BLaER1 treated with 17β-estradiol and CSF1 and Interleukin-3, amounts not matched to agents 10 nM and 100 nM (cell line): ENCODE data around the gene ATG9B.

ENCODE experiments used
- H3K27ac ChIP-seq, 11 experiments: shearing (Covaris generic); formaldehyde crosslinking; 2 replicates each; pipeline ENCODE4 v1.8.1; 2022
- H3K27me3 ChIP-seq, 11 experiments: shearing (Covaris generic); formaldehyde crosslinking; 2 replicates each; pipeline ENCODE4 v1.8.1; 2022
- H3K36me3 ChIP-seq, 11 experiments: shearing (Covaris generic); formaldehyde crosslinking; 2 replicates each; pipeline ENCODE4 v1.8.1; 2022
- H3K4me1 ChIP-seq, 10 experiments: shearing (Covaris generic); formaldehyde crosslinking; 2 replicates each; pipeline ENCODE4 v1.8.1; 2022
- H3K4me2 ChIP-seq, 11 experiments: shearing (Covaris generic); formaldehyde crosslinking; 2 replicates each; pipeline ENCODE4 v1.8.1; 2022
- H3K4me3 ChIP-seq, 10 experiments: shearing (Covaris generic); formaldehyde crosslinking; 2 replicates each; pipeline ENCODE4 v1.8.1; 2022
- H3K9ac ChIP-seq, 11 experiments: shearing (Covaris generic); formaldehyde crosslinking; 2 replicates each; pipeline ENCODE4 v1.8.1; 2022
- H3K9me3 ChIP-seq, 11 experiments: shearing (Covaris generic); formaldehyde crosslinking; replicated peaks in 1 of 11; 2 replicates each; pipeline ENCODE4 v1.8.1; 2022
- H4K20me1 ChIP-seq, 11 experiments: shearing (Covaris generic); formaldehyde crosslinking; 2 replicates each; pipeline ENCODE4 v1.8.1; 2022
- Cebpa-rat ChIP-seq, 11 experiments: shearing (Covaris generic); IDR thresholded peaks; 2 replicates each; pipeline ENCODE4 v1.8.1; 2022

The ATG9B gene

GRCh38 chr7:151064993-151065392, 40.7 kb upstream of the ATG9B start:
- peaks cover 61 to 83% (median 79%) of the 10 kb centered on the region in 11 experiments for H3K36me3 ChIP-seq
- no peaks in the 10 kb centered on the region for H3K27me3 ChIP-seq
- no peak for TF ChIP-seq Cebpa-rat (IDR thresholded peaks at IDR 0.05)
- H3K9ac ChIP-seq: no peak overlapping the region
- H3K4me2 ChIP-seq: no peak overlapping the region
- no peak overlapping the region for H3K4me3 ChIP-seq
- H3K27ac ChIP-seq: 0 out of 22 replicates have a peak overlapping the region, but pooled peaks of 1 of the 11 experiments have one; percentile 7
- H3K4me1 ChIP-seq: peaks cover 18 to 23% (median 20%) of the 10 kb centered on the region in 10 experiments
- peaks cover 22 to 95% (median 52%) of the 10 kb centered on the region in 11 experiments; a peak in 20 of 22 replicates for H4K20me1 ChIP-seq
- no peaks in the 10 kb centered on the region for H3K9me3 ChIP-seq

DNA sequence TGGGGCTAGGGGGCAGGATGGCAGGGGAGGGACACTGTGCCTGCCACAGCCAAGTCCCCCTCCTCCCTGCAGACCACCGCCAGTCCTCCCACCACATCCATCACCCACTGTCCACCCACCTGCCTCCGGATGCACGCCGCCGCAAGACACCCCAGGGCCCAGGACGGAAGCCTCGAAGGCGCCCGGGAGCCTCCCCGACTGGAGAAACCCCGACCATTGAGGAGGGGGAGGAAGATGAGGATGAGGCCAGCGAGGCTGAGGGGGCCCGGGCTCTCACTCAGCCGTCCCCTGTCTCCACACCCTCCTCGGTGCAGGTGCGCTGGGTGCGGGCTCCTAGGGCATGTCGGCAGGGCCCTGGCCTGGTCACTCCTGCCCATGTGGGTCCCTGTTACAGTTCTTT, 40.2 kb upstream of the ATG9B start:
- H3K27me3 ChIP-seq: no peaks in the 10 kb centered on the region
- TF ChIP-seq Cebpa-rat (IDR thresholded peaks at IDR 0.05): no peak
- H3K4me1 ChIP-seq: peaks cover 18 to 23% (median 20%) of the 10 kb centered on the region in 10 experiments
- no peak overlapping the region for H3K4me3 ChIP-seq
- peaks cover 55 to 78% (median 73%) of the 10 kb centered on the region in 11 experiments for H3K36me3 ChIP-seq
- no peak overlapping the region for H3K9ac ChIP-seq
- H3K9me3 ChIP-seq: no peaks in the 10 kb centered on the region
- H3K27ac ChIP-seq: no peak overlapping the region
- H3K4me2 ChIP-seq: no peak overlapping the region
- peaks cover 22 to 90% (median 50%) of the 10 kb centered on the region in 11 experiments; a peak in 20 of 22 replicates for H4K20me1 ChIP-seq

DNA sequence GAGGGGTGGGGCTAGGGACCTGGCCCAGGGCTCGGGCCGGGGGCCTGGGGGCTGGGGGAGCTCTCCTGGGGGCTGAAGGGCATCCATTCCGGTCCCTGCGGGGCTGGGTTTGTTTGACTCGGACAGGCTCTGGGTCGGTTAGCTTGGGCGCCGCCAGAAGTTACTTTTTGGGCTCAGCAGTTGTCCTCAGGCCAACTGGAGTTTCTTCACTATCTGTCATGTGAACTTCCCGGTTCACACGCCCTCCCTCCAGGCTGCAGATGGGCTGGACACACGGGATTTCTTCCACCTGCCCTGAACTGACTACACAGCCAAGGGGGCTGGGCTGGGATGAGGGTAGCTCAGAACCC, 38.9 kb upstream of the ATG9B start:
- H3K4me3 ChIP-seq: no peak overlapping the region
- H3K4me2 ChIP-seq: no peak overlapping the region
- TF ChIP-seq Cebpa-rat (IDR thresholded peaks at IDR 0.05): no peak
- H3K9me3 ChIP-seq: no peaks in the 10 kb centered on the region
- no peak overlapping the region for H3K27ac ChIP-seq
- H3K27me3 ChIP-seq: no peaks in the 10 kb centered on the region
- H3K36me3 ChIP-seq: peaks cover 43 to 65% (median 61%) of the 10 kb centered on the region in 11 experiments
- peaks cover 22 to 79% (median 46%) of the 10 kb centered on the region in 11 experiments; a peak in 20 of 22 replicates for H4K20me1 ChIP-seq
- H3K9ac ChIP-seq: 0 out of 22 replicates have a peak overlapping the region, but pooled peaks of 1 of the 11 experiments have one; percentile 19
- H3K4me1 ChIP-seq: peaks cover 28 to 34% (median 31%) of the 10 kb centered on the region in 10 experiments

DNA sequence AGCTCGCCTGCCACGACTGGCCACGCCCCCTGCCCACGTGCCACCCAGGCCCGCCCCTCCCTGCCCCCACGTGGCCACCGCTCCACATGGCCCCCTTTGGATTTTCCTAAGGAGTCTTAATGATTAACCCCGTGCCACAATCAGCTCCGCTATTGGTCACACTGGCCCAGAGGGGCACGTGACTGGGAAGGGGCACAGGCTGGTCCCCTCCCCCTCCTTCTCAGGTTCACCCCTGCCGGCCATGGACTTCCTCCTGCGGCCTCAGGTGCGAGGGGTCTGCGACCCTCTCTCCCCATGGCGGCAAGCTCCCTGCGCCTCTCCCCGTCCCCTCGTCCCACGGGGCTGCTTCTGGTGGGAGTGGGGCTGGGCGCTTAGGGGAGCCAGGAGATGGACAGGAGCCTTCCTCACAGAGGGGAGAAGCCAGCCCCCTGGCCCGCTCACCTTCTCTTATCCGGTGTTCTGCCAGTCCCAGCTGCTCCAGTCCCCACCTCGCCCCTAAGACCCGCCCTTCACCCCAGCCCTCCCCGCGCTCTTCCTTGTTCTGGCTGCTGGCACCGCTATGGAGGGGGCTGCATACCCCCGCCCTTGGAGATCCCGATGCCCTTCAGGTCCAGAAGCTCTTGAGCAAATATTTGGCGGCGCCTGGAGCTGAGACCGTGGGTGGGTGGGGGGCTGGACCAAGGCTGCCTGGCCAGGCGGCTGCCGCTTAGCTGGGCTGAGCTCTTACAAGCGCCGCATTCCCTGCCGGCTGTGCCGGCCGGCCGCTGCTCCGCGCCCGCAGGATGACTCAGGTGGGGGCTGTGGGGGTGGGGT, 38.3 kb upstream of the ATG9B start:
- H3K4me1 ChIP-seq: peaks cover 28 to 34% (median 31%) of the 10 kb centered on the region in 10 experiments
- no peaks in the 10 kb centered on the region for H3K27me3 ChIP-seq
- no peak overlapping the region for H3K4me3 ChIP-seq
- peaks cover 37 to 59% (median 55%) of the 10 kb centered on the region in 11 experiments for H3K36me3 ChIP-seq
- peak overlapping the region in 3 of 11 experiments; percentile 98 to 100 (median 99); a peak in 4 of 22 replicates for H3K4me2 ChIP-seq
- peak overlapping the region in 2 of 11 experiments; percentile 18 to 23; a peak in 1 of 22 replicates for H3K27ac ChIP-seq
- peaks cover 22 to 74% (median 44%) of the 10 kb centered on the region in 11 experiments; a peak in 20 of 22 replicates for H4K20me1 ChIP-seq
- H3K9me3 ChIP-seq: no peaks in the 10 kb centered on the region
- no peak for TF ChIP-seq Cebpa-rat (IDR thresholded peaks at IDR 0.05)
- H3K9ac ChIP-seq: no peak overlapping the region

GRCh38 chr7:151062111-151062398, 37.8 kb upstream of the ATG9B start:
- Histone ChIP-seq H3K9me3 (no peaks in the 10 kb centered on the region), H4K20me1 (peaks cover 22 to 69% (median 43%) of the 10 kb centered on the region in 11 experiments; a peak in 20 of 22 replicates), H3K4me3 (peak overlapping the region in 2 of 10 experiments; percentile 93; a peak in 3 of 20 replicates), H3K9ac (peak overlapping the region in 7 of 11 experiments; percentile 84 to 88 (median 88); a peak in 6 of 22 replicates), H3K27me3 (no peaks in the 10 kb centered on the region), H3K36me3 (peaks cover 32 to 54% (median 49%) of the 10 kb centered on the region in 11 experiments), H3K4me2 (peak overlapping the region; percentile 87 to 100 (median 97); a peak in 18 of 22 replicates), H3K4me1 (peaks cover 30 to 38% (median 35%) of the 10 kb centered on the region in 10 experiments), H3K27ac (peak overlapping the region in 3 of 11 experiments; percentile 60 to 88 (median 84); a peak in 5 of 22 replicates)
- TF ChIP-seq Cebpa-rat (IDR thresholded peaks at IDR 0.05): no peak

- Histone ChIP-seq H3K4me2 (peak overlapping the region; percentile 87 to 100 (median 97)), H3K9me3 (no peaks in the 10 kb centered on the region), H3K27ac (peak overlapping the region; percentile 12 to 89 (median 81); a peak in 20 of 22 replicates), H3K9ac (peak overlapping the region; percentile 79 to 88 (median 85)), H3K4me1 (peaks cover 36 to 44% (median 41%) of the 10 kb centered on the region in 10 experiments), H3K4me3 (peak overlapping the region; percentile 76 to 97 (median 88)), H3K27me3 (no peaks in the 10 kb centered on the region), H4K20me1 (peaks cover 22 to 63% (median 40%) of the 10 kb centered on the region in 11 experiments; a peak in 20 of 22 replicates), H3K36me3 (peaks cover 26 to 48% (median 43%) of the 10 kb centered on the region in 11 experiments)
- TF ChIP-seq Cebpa-rat (IDR thresholded peaks at IDR 0.05): no peak
Measured at GRCh38 chr7:151061213-151062110, 37.2 kb upstream of the ATG9B start.

DNA sequence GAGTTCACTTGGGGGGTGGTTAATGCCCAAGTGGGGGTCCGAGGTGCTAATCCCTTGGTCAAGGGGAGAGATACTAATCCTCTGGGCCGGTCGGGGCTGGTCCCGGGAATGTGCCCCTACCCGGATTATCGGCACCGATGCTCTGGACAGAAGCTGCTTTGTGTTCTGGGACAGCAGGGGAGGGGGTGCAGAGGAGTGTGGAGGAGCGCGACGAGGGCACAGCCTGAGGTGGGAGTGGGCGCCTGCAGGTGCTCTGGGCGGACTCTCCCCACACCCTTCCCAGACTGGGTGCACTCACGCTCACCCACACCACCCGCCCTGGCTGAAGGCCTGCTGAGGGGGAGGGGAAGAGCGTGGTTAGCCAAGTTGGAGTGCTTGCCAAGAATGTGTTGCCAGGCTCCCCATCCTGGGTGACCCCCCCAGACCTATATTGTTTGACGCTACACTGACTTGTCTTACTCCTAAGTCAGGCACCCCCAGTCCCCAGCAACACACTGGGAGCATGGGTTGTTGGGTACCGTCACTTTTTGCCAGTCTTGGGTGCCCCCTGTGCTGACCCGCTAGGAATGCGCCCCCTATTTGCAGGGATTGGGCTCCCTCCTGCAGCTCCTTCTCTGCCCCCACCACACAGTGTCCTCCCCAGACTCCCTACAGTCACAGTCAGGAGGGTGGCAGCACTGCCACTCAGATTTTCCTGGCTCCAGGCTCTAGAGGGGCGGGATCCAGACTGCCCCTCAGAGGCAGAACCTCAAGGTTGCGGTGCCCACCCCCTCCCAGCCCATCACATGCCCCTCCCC, 36.3 kb upstream of the ATG9B start:
- no peak for TF ChIP-seq Cebpa-rat (IDR thresholded peaks at IDR 0.05)
- Histone ChIP-seq H3K27me3 (no peaks in the 10 kb centered on the region), H4K20me1 (peaks cover 22 to 55% (median 32%) of the 10 kb centered on the region in 11 experiments; a peak in 20 of 22 replicates), H3K4me3 (peak overlapping the region; percentile 76 to 97 (median 88)), H3K9ac (peak overlapping the region; percentile 79 to 88 (median 85)), H3K27ac (peak overlapping the region in 10 of 11 experiments; percentile 70 to 90 (median 84); a peak in 21 of 22 replicates), H3K36me3 (peaks cover 17 to 39% (median 35%) of the 10 kb centered on the region in 11 experiments), H3K4me1 (peaks cover 39 to 49% (median 44%) of the 10 kb centered on the region in 10 experiments), H3K4me2 (peak overlapping the region; percentile 87 to 100 (median 97)), H3K9me3 (no peaks in the 10 kb centered on the region)

- Histone ChIP-seq H3K27ac (peak overlapping the region in 10 of 11 experiments; percentile 70 to 90 (median 84); a peak in 21 of 22 replicates), H3K4me1 (peaks cover 39 to 49% (median 44%) of the 10 kb centered on the region in 10 experiments), H3K27me3 (no peaks in the 10 kb centered on the region), H3K4me2 (peak overlapping the region; percentile 87 to 100 (median 97)), H3K36me3 (peaks cover 12 to 34% (median 29%) of the 10 kb centered on the region in 11 experiments), H3K4me3 (peak overlapping the region; percentile 76 to 97 (median 88)), H3K9me3 (no peaks in the 10 kb centered on the region), H3K9ac (peak overlapping the region; percentile 79 to 88 (median 85)), H4K20me1 (peaks cover 20 to 49% (median 29%) of the 10 kb centered on the region in 11 experiments; a peak in 20 of 22 replicates)
- no peak for TF ChIP-seq Cebpa-rat (IDR thresholded peaks at IDR 0.05)
Measured at GRCh38 chr7:151060113-151060415, 35.8 kb upstream of the ATG9B start.
